ENCODE data around the gene TMEM208.

TMEM208 gene

DNA sequence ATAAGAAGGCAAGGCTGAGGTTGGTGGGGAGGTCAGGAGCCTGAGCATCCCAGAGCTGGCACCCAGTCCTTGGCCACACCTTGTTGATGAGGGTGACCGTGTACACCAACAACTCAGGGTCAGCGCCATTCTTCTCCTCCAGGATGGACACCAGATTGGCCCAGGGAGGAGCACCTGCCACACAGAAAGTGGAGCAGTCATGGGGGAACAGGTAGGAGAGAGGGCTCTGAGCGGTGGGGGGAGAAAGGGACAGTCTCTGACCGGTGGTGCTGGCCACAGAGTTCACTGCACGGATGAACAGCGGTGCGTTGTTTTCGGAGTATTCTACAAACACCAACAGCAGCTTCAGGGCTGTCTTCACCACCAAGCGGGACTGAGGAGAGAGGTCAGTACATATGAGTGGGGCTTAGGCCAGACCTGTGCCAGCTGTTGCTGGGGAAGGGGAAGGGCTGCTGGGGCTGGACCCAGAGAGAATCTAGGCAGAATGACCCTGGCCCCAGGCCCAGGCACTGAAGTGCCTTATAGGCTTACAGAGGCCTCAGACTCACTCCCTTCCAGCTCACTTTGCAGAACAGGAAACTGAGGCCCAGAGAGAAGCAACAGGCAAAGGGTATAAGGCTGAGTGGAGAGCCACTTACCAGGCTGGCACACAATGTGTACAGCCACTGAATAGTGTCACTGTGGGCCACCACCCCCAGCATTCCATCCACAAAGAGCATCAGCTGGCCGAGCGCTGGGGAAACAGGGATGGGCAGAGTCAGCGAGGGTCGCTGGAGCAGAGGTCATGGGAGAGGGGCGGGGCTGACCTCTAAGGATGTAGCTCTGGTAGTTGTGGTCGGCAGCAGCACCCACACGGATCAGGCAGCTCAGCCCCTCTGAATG lies 10.7 kb downstream of the TMEM208 start:
- DNase-seq: no peak

DNA sequence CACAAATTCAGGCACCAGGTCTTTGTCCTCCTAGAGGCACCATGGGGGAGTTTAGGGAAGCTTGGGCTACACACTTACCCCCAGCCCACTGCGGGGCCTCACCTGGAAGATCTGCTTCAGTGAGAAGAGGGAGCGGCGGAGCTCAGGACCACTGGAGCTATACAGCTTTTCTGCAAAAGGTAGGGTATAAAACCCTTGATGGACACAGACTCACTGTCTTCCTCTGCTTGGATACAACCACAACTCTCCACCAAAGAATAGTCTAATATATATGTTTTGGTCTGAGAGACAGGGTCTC lies 11.3 kb downstream of the TMEM208 start:
- DNase-seq: no peak

DNA sequence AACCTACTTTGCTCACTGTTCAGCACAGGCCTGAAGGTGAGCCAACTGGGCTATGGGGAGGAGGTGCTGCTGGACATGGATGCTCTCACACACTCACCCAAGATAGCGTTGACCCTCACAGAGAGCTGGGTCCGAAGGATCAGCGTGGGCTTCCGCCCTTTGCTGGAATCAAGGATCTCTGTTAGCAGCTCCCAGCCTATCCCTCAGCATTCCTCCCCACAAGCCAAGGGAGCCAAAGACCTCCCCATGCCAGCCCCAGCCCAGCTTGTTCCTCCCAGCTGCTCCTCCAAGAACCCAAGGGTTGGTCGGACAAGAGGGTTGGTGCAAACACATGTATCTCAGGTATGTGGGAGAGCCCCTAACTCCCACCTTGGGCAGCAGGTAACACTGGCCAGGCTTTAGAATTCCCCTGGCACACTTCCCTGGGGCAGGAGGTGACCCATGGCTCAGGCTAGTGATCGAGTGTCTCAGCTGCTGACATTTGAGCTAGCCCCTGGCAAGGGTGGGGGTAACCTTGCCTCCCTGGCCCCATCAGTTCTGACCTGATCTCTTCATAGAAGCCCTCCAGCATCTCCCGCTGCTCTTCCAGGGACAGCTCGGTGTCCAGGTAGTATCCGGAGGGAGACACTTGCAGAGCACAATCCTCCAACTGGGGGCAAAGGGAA lies 12.0 kb downstream of the TMEM208 start:
- no peak for DNase-seq

DNA sequence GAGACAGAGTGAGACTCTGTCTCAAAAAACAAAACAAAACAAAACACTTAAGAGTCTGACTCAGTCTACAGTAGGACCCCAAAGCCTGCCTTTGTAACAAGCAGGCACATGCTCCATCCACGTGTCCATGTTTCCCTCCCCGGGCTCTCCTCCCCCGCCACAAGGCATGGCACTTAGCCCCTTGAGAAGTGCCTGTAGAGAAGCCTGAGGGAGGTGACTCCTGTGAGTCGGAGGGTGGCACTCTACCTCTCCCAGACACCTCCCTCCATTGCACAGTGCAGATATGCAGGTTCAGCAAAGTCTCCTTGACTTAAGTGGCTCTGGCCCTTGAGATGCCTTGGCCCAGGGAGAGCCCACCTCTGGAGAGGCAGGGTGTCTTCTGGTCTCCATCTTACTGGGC lies 13.6 kb downstream of the TMEM208 start:
- DNase-seq: no peak

DNA sequence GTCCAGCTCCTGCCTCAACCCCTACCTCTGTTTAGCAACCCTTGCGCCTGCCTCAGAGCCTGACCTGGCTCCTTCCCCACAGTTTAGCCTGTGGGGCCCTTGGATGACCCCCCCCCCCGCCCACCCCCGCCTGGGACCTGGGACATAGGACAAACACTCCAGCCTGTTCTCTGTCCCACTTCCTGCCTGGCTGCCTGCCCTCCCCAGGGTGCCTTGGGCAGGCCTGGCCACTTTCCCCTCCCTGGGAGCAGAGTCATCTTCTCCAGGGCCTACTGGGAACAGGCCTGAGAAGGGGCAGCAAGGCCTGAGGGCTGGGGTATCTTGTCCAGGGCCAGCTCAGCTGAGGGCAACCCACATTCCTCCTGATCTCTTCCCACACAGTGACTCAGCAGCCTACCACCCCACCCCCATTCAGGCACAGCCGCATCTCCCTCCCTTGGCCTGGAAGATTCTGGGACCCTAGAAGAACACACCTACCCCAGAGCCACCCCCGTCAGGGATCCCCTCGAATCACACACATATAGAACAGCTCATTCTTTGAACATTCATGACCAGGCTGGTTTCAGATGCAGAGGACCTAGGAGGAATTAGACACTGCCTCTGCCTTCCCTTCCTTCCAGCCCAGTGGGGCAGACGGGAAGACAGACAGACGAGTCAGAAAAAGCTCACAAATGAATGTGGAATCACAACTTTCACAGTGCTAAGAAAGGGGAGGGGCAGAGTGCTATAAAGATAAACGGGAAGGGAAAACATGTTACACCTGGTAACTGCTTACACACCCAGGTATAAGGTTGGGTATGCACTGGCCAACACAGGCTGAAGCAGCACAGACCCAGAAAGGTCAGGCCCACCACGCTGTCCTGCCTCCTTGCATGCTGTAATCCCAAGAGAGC lies 14.3 kb downstream of the TMEM208 start:
- DNase-seq: no peak

DNA sequence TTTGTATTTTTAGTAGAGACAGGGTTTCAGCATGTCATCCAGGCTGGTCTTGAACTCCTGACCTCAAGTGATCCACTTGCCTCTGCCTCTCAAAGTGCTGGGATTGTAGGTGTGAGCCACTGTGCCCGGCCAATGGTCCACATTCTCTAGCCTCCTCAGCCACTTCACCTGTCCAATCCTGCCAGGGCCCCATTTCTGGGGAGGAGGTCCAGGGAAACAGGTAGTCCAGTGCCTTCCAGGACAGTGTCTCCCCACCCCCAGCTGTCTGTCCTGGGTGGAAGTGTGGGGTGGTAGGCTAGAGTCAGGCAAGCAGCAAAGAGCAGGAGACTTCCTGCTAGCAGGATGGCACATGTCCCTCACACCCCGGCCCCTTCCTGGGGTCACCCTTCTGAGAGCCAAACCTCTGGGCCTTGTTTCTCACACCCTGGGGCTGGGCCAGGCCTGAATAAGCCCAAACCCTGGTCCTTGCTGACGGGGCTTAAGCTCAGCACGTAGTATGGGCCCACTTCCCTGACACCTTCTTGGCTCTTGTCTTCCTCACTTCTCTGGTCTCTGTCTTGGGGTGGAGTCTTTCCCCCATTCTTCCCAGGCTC lies 15.3 kb downstream of the TMEM208 start:
- DNase-seq: no peak

DNA sequence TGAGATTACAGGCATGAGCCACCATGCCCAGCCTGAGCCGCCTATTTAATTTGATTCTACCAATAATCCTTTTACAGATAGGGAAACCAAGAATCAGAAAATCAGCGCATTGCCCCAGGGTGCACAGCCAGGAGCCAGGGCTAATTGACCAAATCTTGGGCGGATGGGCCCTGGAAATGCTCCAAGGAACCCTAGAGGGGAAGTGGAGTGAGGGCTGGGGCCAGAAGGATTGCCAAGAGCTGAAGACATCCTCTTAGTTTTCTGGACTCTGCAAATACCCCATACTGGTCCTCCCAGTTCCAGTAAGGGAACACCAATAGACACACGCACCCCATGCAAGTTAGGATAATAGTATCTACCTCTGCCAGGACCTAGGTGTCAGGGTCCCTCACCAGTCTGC lies 16.6 kb downstream of the TMEM208 start:
- no peak for DNase-seq

DNA sequence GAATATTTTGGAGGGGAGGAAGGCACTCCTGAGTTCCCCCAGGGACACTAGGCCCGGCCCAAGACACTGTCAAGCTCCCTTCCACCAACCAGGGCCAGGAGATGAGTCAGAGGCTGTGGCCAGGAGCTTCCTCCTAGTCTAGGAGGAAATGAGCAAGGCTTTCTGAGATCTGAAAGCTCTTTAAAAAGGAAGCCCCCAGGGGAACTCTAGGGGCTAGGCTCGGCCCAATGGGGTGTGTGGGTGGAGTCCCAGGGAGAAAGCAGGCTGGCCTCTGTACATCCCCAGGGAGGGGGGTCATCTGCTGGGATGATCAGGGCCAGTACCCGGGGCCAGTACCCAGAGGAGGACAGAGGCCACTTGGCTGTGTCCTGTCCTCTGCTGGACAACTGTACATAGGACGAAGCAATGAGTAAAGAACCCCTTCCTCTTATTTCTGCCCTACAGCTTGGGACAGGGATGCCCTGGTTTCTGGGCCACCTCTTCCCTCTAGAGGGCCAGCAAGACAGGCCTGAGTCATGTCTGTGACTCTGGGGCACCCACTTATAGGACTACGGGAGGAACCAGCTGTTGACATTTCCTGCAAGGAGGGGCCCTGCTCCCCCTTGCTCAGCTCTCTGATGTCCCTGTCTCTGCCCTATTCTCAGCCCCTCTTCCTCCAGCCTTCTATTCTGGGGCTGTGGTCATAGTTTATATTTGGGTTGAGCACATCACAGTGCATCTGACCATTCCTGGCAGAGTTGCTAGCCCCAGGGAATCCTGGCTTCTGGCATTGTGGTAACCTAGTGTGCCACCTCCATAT lies 17.7 kb downstream of the TMEM208 start:
- DNase-seq: peak; percentile 89

DNA sequence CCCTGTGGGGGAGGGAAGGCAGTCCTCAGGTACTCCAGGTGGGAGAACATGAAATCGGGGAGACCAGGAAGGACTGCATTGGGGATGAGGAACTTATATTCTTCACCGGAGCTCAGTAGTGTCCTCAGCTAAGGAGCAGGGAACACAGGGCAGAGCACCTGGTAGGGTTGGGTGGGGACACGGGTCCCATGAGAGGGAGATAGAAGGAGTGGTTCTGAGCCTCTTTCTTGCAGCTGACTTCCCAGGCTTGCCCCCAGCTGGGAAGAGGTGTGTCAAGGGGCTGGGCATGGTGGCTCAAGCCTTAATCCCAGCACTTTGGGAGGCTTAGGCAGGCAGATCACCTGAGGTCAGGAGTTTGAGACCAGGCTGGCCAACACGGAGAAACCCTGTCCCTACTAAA lies 18.3 kb downstream of the TMEM208 start:
- DNase-seq: no peak

DNA sequence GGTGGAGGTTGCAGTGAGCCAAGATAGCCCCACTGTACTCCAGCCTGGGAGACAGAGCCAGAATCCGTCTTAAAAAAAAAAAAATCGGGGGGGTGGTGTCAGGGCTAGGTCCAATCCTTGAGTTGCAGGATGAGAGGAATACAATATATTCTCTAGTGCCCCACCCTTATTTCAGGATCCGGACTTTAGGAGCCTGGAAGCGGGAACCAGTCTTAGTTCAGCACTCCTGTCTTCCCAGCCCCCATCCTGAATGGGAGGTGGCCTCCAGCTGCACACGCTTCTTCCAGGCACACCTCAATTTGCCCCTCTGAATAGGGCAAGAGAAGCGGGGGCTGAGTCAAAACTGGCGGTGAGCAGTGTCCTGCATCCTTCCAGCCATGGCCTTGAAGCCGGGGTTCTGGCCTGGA lies 18.7 kb downstream of the TMEM208 start:
- no peak for DNase-seq

DNA sequence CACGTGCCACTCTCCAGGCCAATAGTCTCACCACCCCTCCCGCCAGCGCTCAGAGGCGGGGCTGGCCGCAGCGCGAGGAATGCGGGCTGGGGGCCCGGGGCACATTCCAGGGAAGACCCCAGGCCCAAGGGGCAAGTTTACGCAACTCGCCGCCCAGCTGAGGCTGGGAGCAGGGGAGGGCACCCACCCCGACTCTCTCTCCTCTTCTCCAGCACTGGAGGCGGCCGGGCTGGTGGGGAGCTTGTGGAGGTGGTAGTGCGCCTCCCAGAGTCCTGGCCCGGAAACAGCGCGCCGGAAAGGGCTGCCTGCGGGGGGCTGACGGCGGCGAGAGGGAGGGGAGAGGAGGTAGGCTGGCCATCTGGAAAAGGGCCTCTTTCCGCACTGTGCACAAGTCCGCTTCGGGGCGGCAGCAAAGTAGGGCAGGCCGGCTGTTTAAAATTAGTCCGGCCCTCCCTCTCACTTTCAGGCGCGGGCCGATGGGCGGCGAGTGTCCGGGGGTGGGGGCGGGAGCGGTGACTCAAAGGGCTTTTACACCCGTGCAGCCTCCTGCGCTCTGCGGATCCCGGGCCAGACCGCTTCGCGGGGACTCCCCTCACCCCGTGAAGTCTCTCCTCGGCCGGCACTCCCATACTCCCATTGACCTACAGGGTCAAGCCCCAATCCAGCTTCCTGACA lies 19.3 kb downstream of the TMEM208 start:
- no peak for DNase-seq

DNA sequence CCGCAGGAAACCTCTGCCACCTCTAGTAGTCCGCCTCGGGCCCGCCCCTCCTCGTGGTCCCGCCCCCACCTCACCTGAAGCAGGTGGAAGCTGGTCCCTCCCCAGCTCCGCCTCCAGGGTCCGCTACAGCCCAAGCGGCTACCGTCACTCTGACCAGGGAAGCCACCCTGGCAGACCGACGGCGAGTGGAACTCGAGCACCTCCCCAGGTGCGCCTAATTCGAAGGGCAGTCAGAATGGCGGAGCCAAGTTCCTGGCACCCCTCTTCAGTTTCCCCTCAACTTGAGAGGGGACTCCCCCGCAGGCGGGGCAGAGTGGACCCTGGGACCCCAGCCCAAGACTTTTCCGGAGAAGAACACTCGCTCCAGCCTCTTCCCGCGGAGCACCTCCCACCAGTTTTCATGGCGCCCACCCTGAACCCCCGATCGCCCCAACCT lies 19.8 kb downstream of the TMEM208 start:
- no peak for DNase-seq

DNA sequence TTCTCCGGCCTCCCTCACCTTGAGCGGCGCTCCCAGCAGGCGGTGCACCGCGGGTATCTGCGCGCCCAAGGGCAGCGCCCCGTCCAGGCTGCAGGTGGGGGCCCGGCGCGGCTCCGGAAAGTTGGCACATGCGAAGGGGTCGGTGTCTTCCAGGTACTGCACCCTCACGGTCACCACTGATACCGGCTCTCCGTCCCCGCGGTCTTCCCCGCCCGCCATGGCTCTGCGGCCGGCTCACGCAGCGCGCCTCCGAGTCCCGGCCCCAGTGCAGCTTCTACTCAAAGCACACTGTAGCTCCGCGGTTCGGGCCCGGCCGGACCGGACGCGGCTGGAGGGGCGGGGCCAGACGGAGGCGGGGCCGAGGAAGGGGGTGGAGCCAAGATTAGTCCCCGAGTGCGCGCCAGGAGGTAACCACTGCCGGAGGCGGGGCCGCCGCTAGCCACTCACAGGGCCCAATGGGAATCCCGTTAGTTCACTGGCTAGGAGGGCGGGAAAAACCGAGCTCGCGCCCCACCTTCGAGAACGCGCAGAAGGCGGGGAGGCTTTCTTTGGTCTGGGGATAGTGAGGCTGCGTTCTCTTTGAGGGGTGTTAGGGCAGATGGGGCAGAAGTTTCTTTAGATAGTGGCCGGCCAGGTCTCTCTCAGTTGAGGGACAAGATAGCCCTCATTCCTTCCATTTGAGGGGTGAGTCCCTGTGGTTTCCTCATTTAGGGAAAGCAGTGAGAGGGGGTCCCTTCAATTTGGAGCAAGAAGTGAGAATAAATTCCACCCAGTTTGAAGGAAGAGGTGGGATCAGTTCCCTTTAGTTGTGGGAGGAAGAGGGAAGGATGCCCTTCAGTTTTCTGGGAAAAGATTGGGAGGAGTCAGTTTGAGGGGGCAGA lies 20.5 kb downstream of the TMEM208 start, which contains the start of gene FHOD1:
Gene FHOD1 (minus strand): TSS at position 290 of the 881 bp plus-strand sequence. CDS start 71 bp downstream, at position 219.
- DNase-seq: peak; percentile 94

DNA sequence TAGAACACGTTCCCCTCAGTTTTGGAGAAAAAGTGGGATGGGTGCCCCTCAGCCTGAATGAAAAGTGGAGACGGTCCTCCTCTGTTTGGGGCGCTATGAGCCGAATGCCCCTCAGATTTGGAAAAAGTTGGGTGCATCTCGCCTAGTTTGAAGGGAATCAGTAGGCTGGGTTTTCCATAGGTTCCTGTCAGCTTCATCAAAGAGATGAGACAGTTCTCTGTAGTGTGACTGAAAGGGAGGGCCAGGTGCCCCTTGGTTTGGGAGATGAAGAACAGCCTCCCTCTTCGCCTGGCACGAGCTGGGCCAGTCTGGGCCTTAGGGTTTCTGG lies 21.1 kb downstream of the TMEM208 start:
- no peak for DNase-seq

DNA sequence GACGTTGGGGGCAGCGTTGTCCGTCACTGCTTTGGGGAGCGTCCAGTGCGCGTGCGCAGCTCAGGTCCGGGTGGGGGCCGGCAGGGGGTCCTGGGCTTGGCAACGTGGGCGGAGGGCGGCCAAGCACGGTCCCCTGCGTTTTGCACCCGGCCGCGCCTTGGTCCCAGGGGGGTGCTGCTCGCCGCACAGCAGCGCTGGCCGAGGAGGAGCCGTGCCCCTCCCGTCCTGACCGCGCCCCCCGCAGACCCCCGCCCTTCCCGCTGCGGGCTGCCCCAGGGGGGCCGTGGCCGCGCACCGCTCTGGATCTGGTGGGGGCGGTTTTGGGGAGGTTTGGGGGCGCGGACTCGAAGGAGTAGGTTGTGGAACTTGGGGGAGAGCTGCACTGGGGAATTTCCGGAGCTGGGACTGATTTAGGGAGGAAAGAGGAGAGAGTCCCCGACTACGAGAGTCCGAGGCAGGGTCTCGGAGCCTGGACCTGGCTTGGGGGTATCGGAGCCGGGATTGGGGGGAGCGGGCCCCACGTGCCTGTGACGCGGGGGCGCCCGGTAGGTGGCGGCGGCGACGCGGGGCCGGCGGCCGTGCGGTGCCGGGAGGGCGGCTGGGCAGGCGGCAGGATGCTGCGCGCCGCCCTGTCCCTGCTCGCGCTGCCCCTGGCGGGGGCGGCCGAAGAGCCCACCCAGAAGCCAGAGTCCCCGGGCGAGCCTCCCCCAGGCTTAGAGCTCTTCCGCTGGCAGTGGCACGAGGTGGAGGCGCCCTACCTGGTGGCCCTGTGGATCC lies 21.7 kb downstream of the TMEM208 start, which contains the start of gene SLC9A5:
Gene SLC9A5 (plus strand): TSS at position 579 of the 777 bp plus-strand sequence. CDS start 36 bp downstream, at position 615.
- DNase-seq: no peak

DNA sequence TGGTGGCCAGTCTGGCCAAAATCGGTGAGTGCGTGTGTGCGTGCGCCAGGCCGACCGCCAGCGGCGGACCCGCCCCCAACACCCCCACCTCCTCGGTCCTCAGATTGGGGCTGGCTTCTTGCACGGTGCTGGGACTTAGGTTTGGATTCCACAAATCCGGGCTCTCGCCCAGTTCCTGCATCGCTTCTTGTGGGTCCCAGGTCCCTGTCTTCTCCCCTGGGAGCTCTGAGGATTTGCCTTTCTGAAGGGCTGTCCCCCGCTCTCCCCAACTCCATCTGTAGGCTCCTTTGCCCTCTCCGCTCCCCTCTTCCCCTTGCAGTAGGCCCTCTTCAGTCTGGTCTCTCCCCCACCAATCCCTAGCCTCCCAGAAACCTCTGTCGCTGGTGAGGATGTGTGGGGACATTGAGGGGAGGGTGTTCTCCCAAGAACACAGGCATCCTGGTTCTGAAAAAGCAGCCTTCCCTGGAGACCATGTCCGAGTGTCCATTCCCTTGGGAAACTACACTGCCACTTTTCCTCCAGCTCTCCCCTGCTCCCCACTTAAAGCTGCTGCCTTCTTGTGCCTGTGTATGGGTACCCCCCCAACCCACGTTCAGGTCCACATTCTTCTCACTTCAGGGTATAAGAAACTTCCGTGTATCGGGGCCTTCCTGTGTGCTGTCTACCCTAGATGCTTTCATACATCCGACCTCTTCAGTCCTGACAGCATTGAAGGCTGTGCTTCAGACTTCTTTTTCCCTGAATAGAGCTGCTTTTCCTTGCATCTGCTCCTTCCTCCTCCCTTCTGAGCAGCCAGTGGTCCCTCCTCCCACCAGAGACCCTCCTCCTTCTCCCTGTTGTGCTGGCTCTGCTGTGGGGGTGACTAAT lies 22.5 kb downstream of the TMEM208 start:
- DNase-seq: no peak

DNA sequence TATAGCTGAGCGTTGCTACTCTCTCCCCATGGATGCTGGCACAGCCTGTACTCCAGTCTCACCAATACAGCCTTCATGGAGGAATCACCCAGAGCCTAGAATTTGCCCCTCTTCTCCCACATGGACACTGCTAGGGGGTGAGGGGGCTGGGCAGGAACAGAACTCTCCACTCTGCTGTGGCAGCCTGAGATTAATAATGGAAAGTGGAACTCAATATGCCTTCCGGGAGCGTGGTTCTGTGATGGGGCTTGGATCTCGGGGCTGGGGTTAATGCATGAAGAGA lies 23.1 kb downstream of the TMEM208 start:
- no peak for DNase-seq

DNA sequence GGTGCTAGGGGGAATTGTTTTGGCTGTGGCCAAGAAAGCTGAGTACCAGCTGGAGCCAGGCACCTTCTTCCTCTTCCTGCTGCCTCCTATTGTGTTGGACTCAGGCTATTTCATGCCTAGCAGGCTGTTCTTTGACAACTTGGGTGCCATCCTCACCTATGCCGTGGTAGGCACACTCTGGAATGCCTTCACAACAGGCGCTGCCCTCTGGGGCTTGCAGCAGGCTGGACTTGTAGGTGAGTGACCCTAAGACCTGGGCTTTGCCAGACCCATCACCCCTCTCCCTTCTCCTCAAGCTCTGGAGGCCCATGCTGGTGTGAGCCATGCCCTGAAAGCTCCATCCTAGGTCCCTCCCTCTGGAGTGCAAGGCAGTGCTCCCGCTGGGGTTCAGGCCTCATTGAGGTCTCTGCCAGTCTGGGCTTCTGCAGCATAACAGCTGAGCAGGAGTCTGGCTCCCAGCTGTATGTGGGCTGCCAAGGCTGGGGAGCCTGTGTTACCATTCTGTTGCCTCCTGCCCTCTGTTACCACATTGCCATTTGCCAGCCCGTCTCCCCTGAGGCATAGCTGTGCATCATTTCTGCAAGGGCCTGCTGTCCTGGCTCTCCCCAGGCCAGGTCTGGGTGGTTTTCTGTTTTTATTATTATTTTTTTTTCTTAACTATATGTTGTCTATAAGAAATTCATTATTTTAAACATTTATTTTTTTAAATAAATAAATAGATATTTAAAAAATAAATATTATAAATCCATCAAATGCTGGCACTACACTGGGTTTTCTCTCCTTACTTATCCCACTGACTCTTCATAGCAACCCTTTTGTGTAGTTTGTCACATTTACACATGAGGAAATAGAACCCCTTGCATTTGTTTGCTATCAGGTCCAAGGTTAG lies 25.9 kb downstream of the TMEM208 start:
- DNase-seq: no peak
